GM12865 (cell line): Measurements from ENCODE around the gene RIPOR3.

Source experiments
- DNase-seq: peaks from one replicate; pipeline ENCODE4 v3.0.0; 2010; ENCODE audit warnings: low read depth
- H3K4me3 ChIP-seq: 2 replicates; pipeline ENCODE4 v1.5.1; 2011; ENCODE audit warnings: mild to moderate bottlenecking, low read depth, low read length, control low read depth
- CTCF ChIP-seq: IDR thresholded peaks from 2 replicates; pipeline ENCODE4 v1.5.1; 2011; ENCODE audit warnings: low read length, control low read depth, low read depth, inconsistent platforms; ENCODE audit not compliant: insufficient read depth; ENCODE audit errors: missing control alignments

RIPOR3 gene

GRCh38 chr20:50598074-50598473 is 93.3 kb downstream of the RIPOR3 start:
- no peak for DNase-seq
- H3K4me3 ChIP-seq: no peak overlapping the region
- TF ChIP-seq CTCF: no peak

DNA sequence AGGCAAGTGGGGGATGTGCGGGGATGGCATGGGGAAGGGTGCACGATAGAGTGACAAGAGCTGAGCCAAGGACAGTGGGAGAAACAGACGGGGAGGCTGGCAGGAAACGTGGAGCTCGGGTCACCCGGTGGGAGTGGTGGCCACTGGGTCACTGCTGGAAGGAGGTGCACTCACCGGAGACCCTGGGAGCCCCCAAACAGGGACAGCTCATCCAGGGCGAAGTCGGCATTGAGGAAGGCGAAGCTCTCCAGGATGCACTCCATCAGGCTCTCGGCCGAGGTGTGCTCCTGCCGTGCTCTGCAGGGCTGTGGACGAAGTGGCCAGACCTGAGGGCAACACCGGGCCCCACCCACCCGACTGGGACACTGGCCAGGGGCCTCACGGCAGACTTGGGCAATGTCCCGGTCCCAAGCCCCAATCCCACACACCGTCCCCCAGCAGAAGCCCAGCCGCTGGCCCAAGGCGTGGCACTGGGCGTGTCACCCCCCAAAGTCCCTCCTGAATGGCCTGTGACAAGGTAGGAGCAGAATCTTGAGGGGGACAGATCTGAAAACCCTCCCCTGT is 93.9 kb downstream of the RIPOR3 start:
- no peak overlapping the region for H3K4me3 ChIP-seq
- no peak for TF ChIP-seq CTCF
- no peak for DNase-seq

- no peak for DNase-seq
- TF ChIP-seq CTCF: no peak
- H3K4me3 ChIP-seq: no peak overlapping the region
Observed at GRCh38 chr20:50596694-50597021, 94.7 kb downstream of the RIPOR3 start.

- DNase-seq: no peak
- H3K4me3 ChIP-seq: no peak overlapping the region
- no peak for TF ChIP-seq CTCF
Observed at GRCh38 chr20:50595988-50596693, 95.2 kb downstream of the RIPOR3 start.

GRCh38 chr20:50595433-50595895 is 95.9 kb downstream of the RIPOR3 start:
- no peak for TF ChIP-seq CTCF
- H3K4me3 ChIP-seq: no peak overlapping the region
- no peak for DNase-seq

DNA sequence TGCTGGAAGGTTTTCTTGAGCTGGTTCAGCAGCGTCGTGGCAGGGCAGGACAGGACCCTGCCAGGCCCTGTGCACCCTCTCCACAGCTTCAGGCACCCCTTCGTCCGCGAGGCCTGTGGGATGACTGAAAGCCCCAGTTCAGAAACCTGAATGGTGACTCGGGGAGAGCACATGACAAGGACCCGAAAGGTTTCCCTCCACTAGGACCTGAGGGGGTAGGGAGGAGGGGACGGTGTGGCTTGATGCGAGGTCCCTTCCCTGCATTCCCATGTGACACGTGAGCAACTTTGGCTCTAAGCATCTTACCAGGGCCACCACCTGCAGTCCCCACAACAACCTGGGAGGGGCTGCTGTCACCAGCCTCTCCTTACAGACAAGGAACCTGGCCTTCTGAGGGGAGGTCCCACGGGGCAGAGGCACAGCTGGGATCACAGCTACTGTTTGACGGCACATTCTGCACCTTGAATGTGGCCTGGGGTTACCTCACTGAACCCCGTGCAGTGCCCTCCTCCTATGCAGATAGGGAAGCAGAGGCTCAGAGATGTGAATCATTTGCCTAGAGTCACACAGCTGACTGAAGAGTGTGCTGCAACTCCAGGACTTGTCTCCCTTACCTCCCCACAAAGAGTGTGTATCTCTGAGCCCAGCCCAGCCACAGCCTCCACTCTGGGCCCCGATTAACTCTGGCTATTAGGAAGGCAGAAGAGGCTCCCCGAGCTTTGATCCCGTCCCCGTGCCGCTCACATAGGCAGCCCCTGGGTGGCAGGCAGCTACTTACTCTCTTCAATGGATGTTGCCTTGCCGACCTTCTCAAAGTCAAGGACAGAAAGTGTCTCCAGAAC is 96.5 kb downstream of the RIPOR3 start:
- no peak overlapping the region for H3K4me3 ChIP-seq
- TF ChIP-seq CTCF: no peak
- peak; percentile 38 for DNase-seq
